LNCAP (cell line): Measurements from ENCODE around the gene KCNJ14.

Source experiments
- CTCF ChIP-seq: fragments of 450-650 bp; IDR thresholded peaks from 2 replicates; pipeline ENCODE4 v1.5.1; 2017; ENCODE audit warnings: mild to moderate bottlenecking

Gene KCNJ14

GRCh38 chr19:48475369-48476068 is 20.1 kb downstream of the KCNJ14 start:
- no peak for TF ChIP-seq CTCF

GRCh38 chr19:48476176-48476575 is 20.8 kb downstream of the KCNJ14 start:
- no peak for TF ChIP-seq CTCF

- no peak for TF ChIP-seq CTCF
These were observed 21.8 kb downstream of the KCNJ14 start for GRCh38 chr19:48477067-48477685.

- TF ChIP-seq CTCF: no peak
These were observed 22.4 kb downstream of the KCNJ14 start for GRCh38 chr19:48477698-48478338.

- no peak for TF ChIP-seq CTCF
These were observed 23.2 kb downstream of the KCNJ14 start for GRCh38 chr19:48478339-48479256.

- no peak for TF ChIP-seq CTCF
These were observed 24.3 kb downstream of the KCNJ14 start for GRCh38 chr19:48479686-48480085.

- TF ChIP-seq CTCF: no peak
These were observed 24.8 kb downstream of the KCNJ14 start for GRCh38 chr19:48480183-48480557.
